NCI-H82 (cell line): ENCODE measurements around the gene DAPK1.

ENCODE experiments used
- DNase-seq: peaks from one replicate; lab custom pipeline; 2025; lab: John Stamatoyannopoulos, UW

Gene DAPK1

GRCh38 chr9:87643778-87644570, 146.3 kb downstream of the DAPK1 start:
- DNase-seq: no peak

DNA sequence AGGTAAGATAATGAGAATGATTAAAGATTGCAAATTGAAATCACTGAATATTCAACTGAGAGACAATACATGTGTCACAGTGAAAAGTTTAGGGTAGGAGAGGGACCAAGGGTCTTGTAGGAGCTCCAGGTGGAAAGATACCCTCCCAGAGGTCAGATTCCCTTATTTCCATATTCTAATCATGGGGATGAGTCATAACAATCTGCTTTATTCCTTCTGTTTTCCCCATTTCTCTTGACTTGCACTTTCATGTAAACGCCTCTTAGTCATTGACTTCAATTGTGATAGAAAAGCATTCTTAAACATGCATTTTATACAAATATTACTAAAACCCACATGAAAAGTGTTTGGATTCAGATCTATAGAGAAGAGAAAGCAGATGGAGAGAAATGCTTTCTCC, 147.0 kb downstream of the DAPK1 start:
- DNase-seq: no peak

DNA sequence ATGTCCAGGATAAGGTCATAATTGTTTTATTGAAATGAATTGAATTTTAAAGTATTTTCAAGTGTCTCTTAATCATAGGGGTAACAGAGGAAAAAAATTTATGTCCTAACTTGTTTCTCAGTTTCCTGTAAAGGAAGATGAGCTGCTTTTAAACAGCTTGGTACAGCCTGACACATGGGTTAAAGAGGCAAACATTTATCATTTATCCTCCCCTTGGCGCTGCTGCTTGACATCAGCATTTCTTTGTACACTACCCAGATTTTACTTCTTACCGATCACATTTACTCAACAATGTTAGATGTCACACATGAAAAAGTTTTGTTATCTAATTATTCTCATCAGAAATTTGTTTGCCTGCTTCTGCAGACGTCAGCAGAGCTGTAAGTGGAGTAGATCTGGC, 148.9 kb downstream of the DAPK1 start:
- no peak for DNase-seq

DNA sequence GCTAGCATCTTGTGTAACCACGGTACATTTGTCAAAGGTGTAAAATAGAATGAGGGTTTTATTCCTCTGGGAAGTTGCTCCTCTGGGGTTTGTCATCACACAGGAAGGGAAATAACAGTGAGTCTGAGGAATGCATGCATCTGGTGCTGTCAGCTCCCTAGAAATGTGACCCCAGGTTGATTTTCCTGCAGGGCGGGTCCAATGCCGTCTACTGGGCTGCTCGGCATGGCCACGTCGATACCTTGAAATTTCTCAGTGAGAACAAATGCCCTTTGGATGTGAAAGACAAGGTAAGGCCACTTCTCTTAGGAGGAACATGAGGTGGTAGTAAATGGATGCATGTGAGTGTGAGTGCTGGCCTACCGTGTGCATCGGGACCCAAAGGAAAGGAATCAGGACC, 149.4 kb downstream of the DAPK1 start:
- DNase-seq: no peak

DNA sequence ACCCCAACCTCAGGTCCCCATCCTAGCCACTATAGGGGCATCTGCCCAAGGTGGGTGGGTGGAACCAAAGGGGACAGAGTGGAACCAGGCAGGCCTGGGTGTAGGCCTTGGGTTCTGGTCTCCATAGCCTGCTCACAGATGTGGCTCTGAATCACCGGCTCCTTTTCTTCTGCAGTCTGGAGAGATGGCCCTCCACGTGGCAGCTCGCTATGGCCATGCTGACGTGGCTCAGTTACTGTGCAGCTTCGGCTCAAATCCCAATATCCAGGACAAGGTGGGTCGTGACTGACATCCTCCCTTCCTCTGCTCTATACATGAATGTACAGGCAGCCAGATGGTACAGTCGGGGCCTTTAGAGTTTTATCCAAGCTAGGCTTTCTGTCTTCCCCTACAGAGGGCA, 150.9 kb downstream of the DAPK1 start:
- no peak for DNase-seq

- no peak for DNase-seq
Observed at GRCh38 chr9:87650611-87651295, 153.1 kb downstream of the DAPK1 start.

GRCh38 chr9:87651431-87651830, 153.8 kb downstream of the DAPK1 start:
- DNase-seq: no peak

- no peak for DNase-seq
Observed at GRCh38 chr9:87653941-87654340, 156.3 kb downstream of the DAPK1 start.

DNA sequence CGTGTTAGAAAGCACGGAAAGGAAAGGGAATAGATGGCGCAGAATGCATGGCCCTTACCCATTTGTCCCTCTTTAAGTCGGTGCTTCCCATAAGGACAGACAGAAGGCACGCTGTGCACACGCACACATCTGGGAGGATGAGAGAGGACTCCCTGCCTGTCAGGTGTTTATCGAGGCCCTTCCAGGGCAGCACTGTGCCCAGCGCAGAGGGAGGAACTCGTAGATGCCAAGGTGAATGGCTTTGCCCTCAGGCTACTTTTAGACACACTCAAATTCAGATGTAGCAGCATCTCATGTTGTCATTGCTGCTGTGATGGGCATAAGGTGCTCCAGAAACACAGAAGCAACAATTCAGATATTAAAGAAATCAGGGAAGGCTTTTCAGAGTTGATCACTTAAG, 158.1 kb downstream of the DAPK1 start:
- no peak for DNase-seq

DNA sequence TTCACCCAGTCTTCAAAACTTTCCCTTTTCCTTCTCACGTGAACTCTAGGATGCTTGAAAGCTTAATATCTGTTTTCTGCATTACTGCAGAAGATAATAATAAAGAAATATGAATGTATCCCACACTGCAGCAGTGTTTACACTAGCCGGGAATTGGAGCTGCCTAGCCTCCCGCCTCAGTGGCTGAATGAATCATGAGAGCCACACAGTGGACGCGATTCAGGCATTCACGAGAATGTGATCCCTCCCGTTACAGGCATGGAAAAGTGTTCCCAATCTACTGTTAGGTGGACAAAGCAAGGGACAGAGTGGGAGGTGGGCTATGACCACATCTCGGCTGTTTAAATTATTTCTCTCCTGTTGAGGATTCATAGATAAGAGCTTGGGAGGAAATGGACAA, 158.8 kb downstream of the DAPK1 start:
- no peak for DNase-seq

GRCh38 chr9:87657190-87657589, 159.5 kb downstream of the DAPK1 start:
- no peak for DNase-seq

- DNase-seq: no peak
Observed at GRCh38 chr9:87657893-87658292, 160.2 kb downstream of the DAPK1 start.

DNA sequence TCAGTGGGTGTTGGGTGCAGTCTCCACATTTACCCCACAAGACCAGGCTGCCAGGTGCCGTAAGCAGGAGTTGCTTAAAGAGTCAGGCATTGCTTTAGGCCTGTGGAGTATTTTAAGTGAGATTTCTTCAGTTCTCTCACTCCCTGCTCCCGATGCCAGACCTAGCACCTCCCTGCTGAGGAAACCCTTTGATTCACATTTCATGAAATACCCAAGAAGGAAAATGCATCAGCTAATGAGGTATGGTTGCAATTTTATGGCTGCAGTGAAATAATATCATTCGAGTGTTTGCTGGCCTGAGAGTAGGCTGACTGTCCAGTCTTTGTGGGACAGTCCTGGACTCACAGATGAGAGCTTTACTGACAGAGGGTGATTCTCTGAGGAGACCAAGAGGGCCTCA, 160.8 kb downstream of the DAPK1 start:
- DNase-seq: no peak

- DNase-seq: no peak
Observed at GRCh38 chr9:87659534-87660419, 162.1 kb downstream of the DAPK1 start.

- no peak for DNase-seq
Observed at GRCh38 chr9:87661241-87661640, 163.6 kb downstream of the DAPK1 start.

DNA sequence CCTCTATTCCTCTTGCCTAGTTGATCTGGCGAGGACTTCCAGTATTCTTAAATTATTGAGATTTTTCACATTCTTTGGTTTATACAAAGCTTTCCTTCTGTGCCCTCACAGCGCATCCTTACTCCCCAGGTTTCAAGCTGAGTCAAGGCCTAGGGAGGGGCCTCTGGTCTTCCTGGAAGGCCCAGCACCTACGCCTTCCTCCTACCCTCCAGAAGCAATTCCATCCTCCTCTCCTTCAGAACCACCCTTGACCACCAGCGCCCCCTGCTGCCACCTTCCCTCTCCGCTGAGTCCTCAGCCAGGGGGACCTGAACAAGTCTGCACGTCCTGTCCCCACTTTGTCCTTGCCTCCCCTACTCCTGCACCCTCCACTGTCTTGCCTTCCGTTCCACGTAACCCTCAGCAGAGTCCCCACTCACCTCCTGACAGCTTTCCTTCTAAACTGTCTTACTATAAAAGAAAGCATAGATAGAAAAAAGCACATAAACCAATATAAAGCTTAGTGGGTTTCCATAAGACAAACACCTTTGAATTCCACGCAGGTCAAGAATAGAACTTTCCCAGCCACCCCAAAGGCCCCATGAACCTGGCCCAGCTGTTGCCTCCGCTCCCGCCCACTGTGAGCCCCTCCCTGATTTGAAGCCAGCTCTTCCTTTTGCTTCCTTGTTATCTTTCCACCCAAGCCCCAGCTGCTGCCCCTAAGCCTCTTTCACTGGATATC, 165.3 kb downstream of the DAPK1 start:
- DNase-seq: peak; percentile 76

- no peak for DNase-seq
Observed at GRCh38 chr9:87663556-87663955, 165.9 kb downstream of the DAPK1 start.

GRCh38 chr9:87664153-87665060, 166.7 kb downstream of the DAPK1 start:
- DNase-seq: no peak

DNA sequence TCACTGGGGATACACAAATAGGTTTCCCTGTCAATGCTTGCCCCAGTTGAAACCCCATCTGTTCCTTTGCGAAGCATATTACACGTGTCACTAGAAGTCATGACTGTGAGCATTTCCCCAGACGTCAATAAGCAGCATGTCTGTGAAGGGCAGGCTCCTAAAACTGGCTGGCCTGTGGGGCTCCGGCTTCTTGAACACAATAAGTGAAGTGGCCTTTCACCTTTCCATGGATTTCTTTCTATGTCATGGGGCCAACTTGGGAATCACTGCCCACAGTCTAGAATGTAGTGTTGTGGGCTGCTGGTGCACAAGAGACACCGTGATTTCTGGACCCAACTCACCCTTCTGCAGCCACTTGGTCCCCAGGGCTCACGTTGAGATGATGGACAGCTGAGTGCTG, 167.8 kb downstream of the DAPK1 start:
- no peak for DNase-seq

- peak; percentile 28 for DNase-seq
Observed at GRCh38 chr9:87667164-87667738, 169.6 kb downstream of the DAPK1 start.

DNA sequence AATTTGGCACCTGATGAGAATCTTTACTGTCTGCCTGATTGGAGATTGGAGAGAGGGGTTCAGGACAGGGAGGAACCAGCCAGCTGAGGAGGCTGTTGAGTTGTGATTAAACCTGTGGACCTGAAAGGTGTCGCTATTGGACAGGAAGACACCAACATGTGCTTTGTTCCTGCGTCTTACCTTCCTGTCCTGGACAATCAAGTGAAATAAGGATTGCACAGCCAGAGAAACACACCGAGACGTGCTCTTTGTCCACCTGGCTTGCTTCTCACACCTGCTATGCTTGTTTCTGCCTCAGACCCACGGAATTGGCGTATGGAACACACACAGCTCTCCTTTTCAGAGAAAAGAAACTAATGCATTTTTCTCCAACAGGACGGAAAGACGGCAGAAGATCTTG, 170.6 kb downstream of the DAPK1 start:
- no peak for DNase-seq
